B cell (primary cell): Measurements from ENCODE around the gene EEF1A2.

Experiments
- CTCF ChIP-seq: fragments of 200-600 bp; IDR thresholded peaks from one replicate; pipeline ENCODE4 v1.8.0; 2022; ENCODE audit warnings: antibody characterized with exemption, mild to moderate bottlenecking
- EZH2 ChIP-seq: IDR thresholded peaks from 2 replicates; pipeline ENCODE4 v1.6.1; 2012; ENCODE audit warnings: borderline replicate concordance, low read depth, mild to moderate bottlenecking, moderate library complexity, low read length; ENCODE audit not compliant: insufficient read depth, poor library complexity, severe bottlenecking

DNA sequence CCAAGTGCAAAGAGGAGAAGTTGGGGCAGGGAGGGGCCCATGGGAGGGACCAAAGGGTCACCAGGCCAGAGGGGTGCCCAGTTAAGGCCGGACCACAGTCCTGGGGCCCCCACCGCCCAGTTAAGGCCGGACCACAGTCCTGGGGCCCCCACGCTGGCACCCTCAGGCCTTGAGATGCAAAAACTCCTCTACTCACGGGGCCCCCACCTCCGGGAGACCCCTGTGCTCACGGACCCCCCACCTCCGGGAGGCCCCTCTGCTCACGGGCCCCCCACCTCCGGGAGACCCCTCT lies 43.4 kb downstream of the EEF1A2 start:
- TF ChIP-seq EZH2 (no peak), CTCF (no peak)
